C4-2B (cell line): ENCODE data around the gene SHOX.

ENCODE experiments used
- CTCF ChIP-seq: fragments of 450-650 bp; conservative IDR thresholded peaks from 2 replicates; pipeline ENCODE4 v1.5.1; 2017; ENCODE audit warnings: mild to moderate bottlenecking
- ZFX ChIP-seq: fragments of 450-650 bp; IDR thresholded peaks from 2 replicates; pipeline ENCODE4 v1.6.1; 2017

- no peak for TF ChIP-seq CTCF
- TF ChIP-seq ZFX = no peak
Measured at GRCh38 chrX:633043-633984, 2.7 kb downstream of the SHOX start.
